Neuronal stem cell (in vitro differentiated cells): ENCODE results near the gene MAVS. TPM values are rescaled to one million over a fixed set of nuclear protein-coding genes. Genes with fewer than 3 reads are reported as not detected.

Source experiments
- DNase-seq: peaks from one replicate; pipeline ENCODE4 v3.0.0-alpha.2; 2013; ENCODE audit warnings: low spot score
- H2AFZ ChIP-seq: one replicate; pipeline ENCODE4 v1.6.1; 2013; ENCODE audit warnings: mild to moderate bottlenecking, low read length, inconsistent platforms
- H2AK5ac ChIP-seq: 2 replicates; pipeline ENCODE4 v1.6.1; 2013; ENCODE audit warnings: low read depth, mild to moderate bottlenecking, inconsistent platforms, low read length, moderate library complexity, mixed read lengths
- H2BK120ac ChIP-seq: 2 replicates; pipeline ENCODE4 v1.6.1; 2013; ENCODE audit warnings: low read depth, mild to moderate bottlenecking, inconsistent platforms, low read length, moderate library complexity, mixed read lengths
- H2BK12ac ChIP-seq: one replicate; pipeline ENCODE4 v1.6.1; 2013; ENCODE audit warnings: low read length, inconsistent platforms
- H2BK15ac ChIP-seq: 2 replicates; pipeline ENCODE4 v1.6.1; 2013; ENCODE audit warnings: mild to moderate bottlenecking, low read length, inconsistent platforms, mixed read lengths
- H2BK5ac ChIP-seq: one replicate; pipeline ENCODE4 v1.6.1; 2013; ENCODE audit warnings: inconsistent platforms, mild to moderate bottlenecking, low read length, moderate library complexity
- H3K14ac ChIP-seq: one replicate; pipeline ENCODE4 v1.6.1; 2013; ENCODE audit warnings: low read length, inconsistent platforms
- H3K18ac ChIP-seq: 2 replicates; pipeline ENCODE4 v1.6.1; 2013; ENCODE audit warnings: low read length, inconsistent platforms
- H3K23ac ChIP-seq: 2 replicates; pipeline ENCODE4 v1.6.1; 2013; ENCODE audit warnings: low read depth, mild to moderate bottlenecking, mixed read lengths, low read length, inconsistent platforms; ENCODE audit not compliant: poor library complexity
- H3K27ac ChIP-seq: replicated peaks from 3 replicates; pipeline ENCODE4 v1.5.1; 2013; ENCODE audit warnings: low read length, inconsistent platforms
- H3K27me3 ChIP-seq, 3 experiments: 2 replicates each; pipeline ENCODE4 v1.6.1; 2013; ENCODE audit warnings: low read length in 3 of 3, mild to moderate bottlenecking in 2 of 3, inconsistent platforms in 1 of 3, low read depth in 1 of 3, mixed read lengths in 1 of 3, moderate library complexity in 1 of 3; ENCODE audit not compliant: control insufficient read depth in 3 of 3, insufficient read depth in 3 of 3
- H3K36me3 ChIP-seq, 2 donors: replicated peaks in 1 of 2; 2 replicates each; pipeline ENCODE4 v1.6.1; 2013; ENCODE audit warnings: low read length in 2 of 2; ENCODE audit not compliant: control insufficient read depth in 2 of 2, insufficient read depth in 2 of 2
- H3K4ac ChIP-seq: 2 replicates; pipeline ENCODE4 v1.6.1; 2013; ENCODE audit warnings: inconsistent platforms, mild to moderate bottlenecking, low read length, moderate library complexity
- H3K4me1 ChIP-seq, 2 donors: 1 replicate in 1 of 2; 2 replicates in 1 of 2; pipeline ENCODE4 v1.6.1; 2013; ENCODE audit warnings: low read length in 2 of 2, low read depth in 1 of 2; ENCODE audit not compliant: control insufficient read depth in 2 of 2, insufficient read depth in 1 of 2
- H3K4me2 ChIP-seq: one replicate; pipeline ENCODE4 v1.6.1; 2013; ENCODE audit warnings: mild to moderate bottlenecking, low read length, inconsistent platforms; ENCODE audit not compliant: insufficient read depth, poor library complexity, severe bottlenecking
- H3K4me3 ChIP-seq, 2 donors: 2 replicates each; pipeline ENCODE4 v1.5.1; 2013; ENCODE audit warnings: low read length in 2 of 2, mild to moderate bottlenecking in 2 of 2, inconsistent platforms in 1 of 2, moderate library complexity in 1 of 2
- H3K79me1 ChIP-seq: one replicate; pipeline ENCODE4 v1.6.1; 2013; ENCODE audit warnings: low read depth, mild to moderate bottlenecking, inconsistent platforms, low read length, moderate library complexity
- H3K9ac ChIP-seq: one replicate; pipeline ENCODE4 v1.6.1; 2013; ENCODE audit warnings: mild to moderate bottlenecking, low read depth, low read length, inconsistent platforms; ENCODE audit not compliant: poor library complexity
- H3K9me3 ChIP-seq, 2 donors: replicated peaks in 1 of 2; 2 replicates each; pipeline versions ENCODE3 to v1.6.1; 2013; ENCODE audit warnings: low read length in 2 of 2, mild to moderate bottlenecking in 2 of 2, inconsistent platforms in 1 of 2, low read depth in 1 of 2, mixed read lengths in 1 of 2, moderate library complexity in 1 of 2; ENCODE audit not compliant: control insufficient read depth in 2 of 2, insufficient read depth in 1 of 2
- H4K8ac ChIP-seq: one replicate; pipeline ENCODE4 v1.6.1; 2013; ENCODE audit warnings: low read depth, mild to moderate bottlenecking, inconsistent platforms, low read length, moderate library complexity
- H4K91ac ChIP-seq: one replicate; pipeline ENCODE4 v1.6.1; 2013; ENCODE audit warnings: low read length, low read depth, mild to moderate bottlenecking, inconsistent platforms; ENCODE audit not compliant: poor library complexity
- WGBS, 2 donors: extraction: QIAGEN DNeasy Blood & Tissue Kit; methylation state at CpG; one replicate each; pipeline ENCODE4 v1.1.7; 2013; ENCODE audit warnings: missing lambda C conversion rate in 2 of 2, mixed read lengths in 1 of 2; ENCODE audit not compliant: insufficient read length in 2 of 2, insufficient replicate concordance in 1 of 2; ENCODE audit errors: extremely low coverage in 2 of 2; 5-methylcytosine and 5-hydroxymethylcytosine counted together
- polyA plus RNA-seq, 2 experiments: library from polyadenylated mRNA; stranded (reverse); fragments of 200-250 nt; gene quantifications; one replicate each; pipeline ENCODE4 v1.2.3, GENCODE V29; 2013

Gene MAVS
- polyA plus RNA-seq (2013, experiment 1 of 2): 11.2 TPM
- 11.6 TPM for polyA plus RNA-seq (2013, experiment 2 of 2)

DNA sequence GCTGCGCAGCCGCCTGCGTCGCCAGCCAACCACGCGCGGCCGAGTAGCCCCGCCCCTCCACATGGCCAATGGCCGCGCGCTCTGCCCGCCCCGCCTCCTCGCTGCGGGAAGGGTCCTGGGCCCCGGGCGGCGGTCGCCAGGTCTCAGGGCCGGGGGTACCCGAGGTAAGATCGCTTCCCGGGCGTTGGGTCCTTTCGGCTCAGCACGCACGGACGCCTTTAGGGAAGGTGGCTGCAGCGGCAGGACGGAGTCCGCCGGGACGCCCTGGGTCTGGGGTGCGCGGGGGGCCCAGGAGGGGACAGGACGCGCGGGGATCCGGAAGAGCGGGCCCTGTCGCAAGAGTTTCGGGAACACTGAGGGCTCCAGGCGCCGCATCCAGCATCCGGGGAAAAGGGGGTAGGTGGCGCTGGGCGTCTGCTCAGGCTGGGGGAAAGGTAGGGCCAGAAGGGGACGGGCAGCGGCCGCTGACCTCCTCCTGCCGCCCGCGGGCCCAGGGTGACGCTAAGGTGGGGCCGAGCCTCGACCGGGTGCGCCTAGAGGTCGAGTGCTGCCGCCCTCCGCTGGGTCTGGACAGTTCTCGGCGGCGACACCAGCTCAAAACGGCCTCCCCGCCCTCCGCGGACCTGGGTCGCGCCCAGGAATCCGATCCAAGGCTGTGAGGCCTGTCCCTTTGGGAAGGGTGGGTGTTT is at the start of gene MAVS:
TSS of gene MAVS (plus strand) at position 95 of the 689 bp plus-strand sequence. CDS start 7,791 bp downstream, outside the sequence.
- Histone ChIP-seq H4K91ac (peak within 1 kb of the TSS; percentile 12), H3K27ac (peak within 1 kb of the TSS; percentile 71)
- WGBS, 2 donors: no CpG with 5 or more reads among the region's 72 CpGs

DNA sequence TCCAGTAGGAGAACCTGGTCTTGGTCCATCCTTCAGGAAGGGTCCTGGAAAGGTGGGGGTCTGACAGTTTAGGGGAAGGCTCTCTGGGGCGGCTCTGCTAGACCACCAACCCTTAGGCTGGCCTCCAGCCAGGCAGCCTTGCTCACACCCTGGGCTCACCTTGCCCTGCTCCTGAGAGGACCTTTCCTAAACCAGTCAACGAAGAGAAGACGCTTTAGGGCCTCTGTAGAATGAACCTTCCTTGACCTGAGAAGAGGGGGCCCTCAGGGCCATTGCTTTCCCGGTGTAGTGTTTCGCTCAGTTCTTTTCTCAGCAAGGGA is 49.4 kb upstream of the MAVS start:
- H3K18ac ChIP-seq: peak overlapping the region; percentile 57
- H2AK5ac ChIP-seq: peak overlapping the region; percentile 99
- no peak for DNase-seq
- no CpG with 5 or more reads among the region's 5 CpGs for WGBS, 2 donors
- no peak overlapping the region for H3K27ac ChIP-seq
- H3K23ac ChIP-seq: no peak overlapping the region
- H3K79me1 ChIP-seq: peaks cover 8% of the 10 kb centered on the region
- no peaks in the 10 kb centered on the region for H3K9me3 ChIP-seq
- H3K14ac ChIP-seq: no peak overlapping the region
- peaks cover 5 to 20% of the 10 kb centered on the region in 2 donors for H3K36me3 ChIP-seq
- H2BK5ac ChIP-seq: peak overlapping the region; percentile 78
- H3K4ac ChIP-seq: no peak overlapping the region
- peak overlapping the region; percentile 31 for H3K4me2 ChIP-seq
- peak overlapping the region in 1 of 2 donors; percentile 58 for H3K4me3 ChIP-seq
- peak overlapping the region; percentile 94 for H2BK120ac ChIP-seq
- H3K9ac ChIP-seq: peak overlapping the region; percentile 30
- peak overlapping the region; percentile 95 for H2AFZ ChIP-seq
- H4K8ac ChIP-seq: no peak overlapping the region
- H2BK12ac ChIP-seq: no peak overlapping the region
- H3K4me1 ChIP-seq: peaks cover 29 to 39% of the 10 kb centered on the region in 2 donors
- no peak overlapping the region for H4K91ac ChIP-seq
- peaks cover 0 to 7% (median 0%) of the 10 kb centered on the region in 3 experiments for H3K27me3 ChIP-seq
- H2BK15ac ChIP-seq: peak overlapping the region; percentile 92

More for the DNA sequence above, at the start of gene MAVS:
- Histone ChIP-seq H3K9me3 (peaks cover 0 to 4% of the 10 kb centered on the region in 2 donors), H3K4me1 (peaks cover 5 to 8% of the 10 kb centered on the region in 2 donors), H2BK5ac (peak within 1 kb of the TSS; percentile 90), H3K27me3 (no peaks in the 10 kb centered on the region), H3K23ac (peak within 1 kb of the TSS; percentile 90), H2AK5ac (peak within 1 kb of the TSS; percentile 97), H3K36me3 (peaks cover 0 to 3% of the 10 kb centered on the region in 2 donors), H3K4me2 (peak within 1 kb of the TSS; percentile 78), H3K14ac (peak within 1 kb of the TSS; percentile 94), H2AFZ (peak within 1 kb of the TSS; percentile 98), H3K4ac (peak within 1 kb of the TSS; percentile 98), H4K8ac (peak within 1 kb of the TSS; percentile 82), H3K79me1 (peaks cover 13% of the 10 kb centered on the region), H2BK15ac (peak within 1 kb of the TSS; percentile 89), H3K4me3 (peak within 1 kb of the TSS; percentile 95 to 98), H3K18ac (peak within 1 kb of the TSS; percentile 97), H2BK12ac (peak within 1 kb of the TSS; percentile 73), H3K9ac (peak within 1 kb of the TSS; percentile 97), H2BK120ac (peak within 1 kb of the TSS; percentile 91)
- peak; percentile 82 for DNase-seq

GRCh38 chr20:3797592-3798372 is 48.9 kb upstream of the MAVS start:
- Histone ChIP-seq H2BK15ac (peak overlapping the region; percentile 92), H2AK5ac (peak overlapping the region; percentile 99), H3K27me3 (peaks cover 0 to 7% (median 0%) of the 10 kb centered on the region in 3 experiments), H3K23ac (no peak overlapping the region), H3K4me2 (no peak overlapping the region), H2BK12ac (no peak overlapping the region), H3K9ac (no peak overlapping the region), H3K4me3 (peak overlapping the region in 1 of 2 donors; percentile 58), H3K79me1 (peaks cover 8% of the 10 kb centered on the region), H2BK5ac (peak overlapping the region; percentile 78), H4K91ac (no peak overlapping the region), H4K8ac (no peak overlapping the region), H3K14ac (peak overlapping the region; percentile 89), H3K36me3 (peaks cover 8 to 25% of the 10 kb centered on the region in 2 donors), H3K4ac (peak overlapping the region; percentile 66), H3K9me3 (no peaks in the 10 kb centered on the region), H3K18ac (peak overlapping the region; percentile 83), H2AFZ (no peak overlapping the region), H2BK120ac (peak overlapping the region; percentile 94), H3K27ac (no peak overlapping the region), H3K4me1 (peaks cover 29 to 39% of the 10 kb centered on the region in 2 donors)
- DNase-seq: no peak
- no CpG with 5 or more reads among the region's 19 CpGs for WGBS, 2 donors

- Histone ChIP-seq H3K9ac (no peak overlapping the region), H4K8ac (no peak overlapping the region), H3K27me3 (peaks cover 0 to 7% (median 0%) of the 10 kb centered on the region in 3 experiments), H3K4me3 (no peak overlapping the region), H2BK120ac (no peak overlapping the region), H4K91ac (no peak overlapping the region), H2AK5ac (peak overlapping the region; percentile 13), H3K79me1 (peaks cover 8% of the 10 kb centered on the region), H3K4ac (no peak overlapping the region), H3K4me1 (peaks cover 29 to 39% of the 10 kb centered on the region in 2 donors), H2AFZ (no peak overlapping the region), H3K14ac (no peak overlapping the region), H3K23ac (no peak overlapping the region), H2BK5ac (no peak overlapping the region), H2BK15ac (peak overlapping the region; percentile 55), H3K9me3 (no peaks in the 10 kb centered on the region), H3K4me2 (no peak overlapping the region), H3K27ac (no peak overlapping the region), H3K18ac (peak overlapping the region; percentile 27), H3K36me3 (peaks cover 14 to 31% of the 10 kb centered on the region in 2 donors), H2BK12ac (no peak overlapping the region)
- WGBS, 2 donors: no CpG with 5 or more reads among the region's 5 CpGs
- no peak for DNase-seq
These were observed 48.3 kb upstream of the MAVS start for GRCh38 chr20:3798373-3798768.
